ENCODE measurements around the gene U2AF1L4. TPM values are rescaled to one million over a fixed set of nuclear protein-coding genes. Genes with fewer than 3 reads are reported as not detected.
A peak's percentile ranks its signal among the peaks of the same experiment; 100 is the strongest.

The U2AF1L4 gene
- total RNA-seq, 1 experiment from 2014 or later = 14.3 TPM

- H3K36me3 ChIP-seq (ENCODE audit: low read depth) = no peaks in the 10 kb centered on the region
These were observed 32.4 kb downstream of the U2AF1L4 start for GRCh38 chr19:35712567-35713505.

GRCh38 chr19:35710784-35711723 lies 34.2 kb downstream of the U2AF1L4 start:
- TF ChIP-seq CTCF (conservative IDR thresholded peaks at IDR 0.05) (no peak), EZH2 (IDR thresholded peaks at IDR 0.05; ENCODE audit: low read depth) (no peak)
- peaks cover 12% of the 10 kb centered on the region; the same call in 1 of the 2 replicates for H3K79me2 ChIP-seq (ENCODE audit: low read depth)
- peaks cover 20% of the 10 kb centered on the region for H3K4me1 ChIP-seq (replicated peaks; ENCODE audit: insufficient read depth)
- no peak overlapping the region for H3K4me3 ChIP-seq
- no peaks in the 10 kb centered on the region for H3K9me2 ChIP-seq (ENCODE audit: insufficient read depth)
- H3K36me3 ChIP-seq (ENCODE audit: low read depth) = no peaks in the 10 kb centered on the region
- intact Hi-C loops (cut with micrococcal nuclease; ENCODE audit: unreplicated experiment) = no loop called here
- no TSS peak for BruUV-seq (replicated peaks)
- DNase-seq = no peak
- H3K27ac ChIP-seq = no peak overlapping the region
- H2AFZ ChIP-seq = no peak overlapping the region
- CTCF ChIA-PET = interaction anchor here (0.6 kb wide), 1 partner anchor 230 kb away, joined by 6 read pairs; no protein-coding TSS in a partner anchor
- POLR2A ChIA-PET (ENCODE audit: unreplicated experiment) = no interaction called here
- no peaks in the 10 kb centered on the region for H3F3A ChIP-seq (ENCODE audit: insufficient read depth, low read depth)
- no peak overlapping the region for H3K4me2 ChIP-seq
- H3K27me3 ChIP-seq (ENCODE audit: insufficient read depth, low read depth) = no peaks in the 10 kb centered on the region
- no peaks in the 10 kb centered on the region for H4K20me1 ChIP-seq (ENCODE audit: insufficient read depth)
- H3K9me3 ChIP-seq (ENCODE audit: insufficient read depth, low read depth) = no peaks in the 10 kb centered on the region

More at GRCh38 chr19:35712567-35713505, 32.4 kb downstream of the U2AF1L4 start:
- H3K4me2 ChIP-seq = no peak overlapping the region
- H3K79me2 ChIP-seq (ENCODE audit: low read depth) = peaks cover 12% of the 10 kb centered on the region; the same call in 1 of the 2 replicates
- H3K4me3 ChIP-seq = no peak overlapping the region
- no TSS peak for BruUV-seq (replicated peaks)
- H3F3A ChIP-seq (ENCODE audit: insufficient read depth, low read depth) = peaks cover 6% of the 10 kb centered on the region; the same call in 1 of the 2 replicates
- H4K20me1 ChIP-seq (ENCODE audit: insufficient read depth) = no peaks in the 10 kb centered on the region
- ChIA-PET CTCF (interaction anchor here (0.7 kb wide), 1 partner anchor 358 kb away, joined by 3 read pairs; no protein-coding TSS in a partner anchor), POLR2A (ENCODE audit: unreplicated experiment) (no interaction called here)
- TF ChIP-seq CTCF (conservative IDR thresholded peaks at IDR 0.05) (no peak), EZH2 (IDR thresholded peaks at IDR 0.05; ENCODE audit: low read depth) (no peak)
- H3K9me3 ChIP-seq (ENCODE audit: insufficient read depth, low read depth) = no peaks in the 10 kb centered on the region
- H3K4me1 ChIP-seq (replicated peaks; ENCODE audit: insufficient read depth) = peaks cover 20% of the 10 kb centered on the region
- DNase-seq = no peak
- H3K9me2 ChIP-seq (ENCODE audit: insufficient read depth) = no peaks in the 10 kb centered on the region
- no peak overlapping the region for H2AFZ ChIP-seq
- intact Hi-C loops (cut with micrococcal nuclease; ENCODE audit: unreplicated experiment) = no loop called here
- H3K27me3 ChIP-seq (ENCODE audit: insufficient read depth, low read depth) = no peaks in the 10 kb centered on the region
- no peak overlapping the region for H3K27ac ChIP-seq

GRCh38 chr19:35708391-35708790 lies 36.8 kb downstream of the U2AF1L4 start:
- no TSS peak for BruUV-seq (replicated peaks)
- Histone ChIP-seq H3K4me3 (no peak overlapping the region), H3K9me3 (ENCODE audit: insufficient read depth, low read depth) (no peaks in the 10 kb centered on the region), H3K36me3 (ENCODE audit: low read depth) (no peaks in the 10 kb centered on the region), H4K20me1 (ENCODE audit: insufficient read depth) (no peaks in the 10 kb centered on the region), H3K9me2 (ENCODE audit: insufficient read depth) (no peaks in the 10 kb centered on the region), H3F3A (ENCODE audit: insufficient read depth, low read depth) (no peaks in the 10 kb centered on the region), H3K4me1 (replicated peaks; ENCODE audit: insufficient read depth) (peaks cover 6% of the 10 kb centered on the region; the same call in 1 of the 2 replicates), H3K27me3 (ENCODE audit: insufficient read depth, low read depth) (no peaks in the 10 kb centered on the region), H3K79me2 (ENCODE audit: low read depth) (no peaks in the 10 kb centered on the region), H2AFZ (no peak overlapping the region), H3K4me2 (no peak overlapping the region), H3K27ac (no peak overlapping the region)
- intact Hi-C loops (cut with micrococcal nuclease; ENCODE audit: unreplicated experiment) = no loop called here
- TF ChIP-seq CTCF (conservative IDR thresholded peaks at IDR 0.05) (no peak), EZH2 (IDR thresholded peaks at IDR 0.05; ENCODE audit: low read depth) (no peak)
- peak in 1 of 2 experiments; percentile 52 for DNase-seq
- ChIA-PET CTCF (no interaction called here), POLR2A (ENCODE audit: unreplicated experiment) (no interaction called here)
